ENCODE data around the gene ZNF628.

Gene ZNF628

DNA sequence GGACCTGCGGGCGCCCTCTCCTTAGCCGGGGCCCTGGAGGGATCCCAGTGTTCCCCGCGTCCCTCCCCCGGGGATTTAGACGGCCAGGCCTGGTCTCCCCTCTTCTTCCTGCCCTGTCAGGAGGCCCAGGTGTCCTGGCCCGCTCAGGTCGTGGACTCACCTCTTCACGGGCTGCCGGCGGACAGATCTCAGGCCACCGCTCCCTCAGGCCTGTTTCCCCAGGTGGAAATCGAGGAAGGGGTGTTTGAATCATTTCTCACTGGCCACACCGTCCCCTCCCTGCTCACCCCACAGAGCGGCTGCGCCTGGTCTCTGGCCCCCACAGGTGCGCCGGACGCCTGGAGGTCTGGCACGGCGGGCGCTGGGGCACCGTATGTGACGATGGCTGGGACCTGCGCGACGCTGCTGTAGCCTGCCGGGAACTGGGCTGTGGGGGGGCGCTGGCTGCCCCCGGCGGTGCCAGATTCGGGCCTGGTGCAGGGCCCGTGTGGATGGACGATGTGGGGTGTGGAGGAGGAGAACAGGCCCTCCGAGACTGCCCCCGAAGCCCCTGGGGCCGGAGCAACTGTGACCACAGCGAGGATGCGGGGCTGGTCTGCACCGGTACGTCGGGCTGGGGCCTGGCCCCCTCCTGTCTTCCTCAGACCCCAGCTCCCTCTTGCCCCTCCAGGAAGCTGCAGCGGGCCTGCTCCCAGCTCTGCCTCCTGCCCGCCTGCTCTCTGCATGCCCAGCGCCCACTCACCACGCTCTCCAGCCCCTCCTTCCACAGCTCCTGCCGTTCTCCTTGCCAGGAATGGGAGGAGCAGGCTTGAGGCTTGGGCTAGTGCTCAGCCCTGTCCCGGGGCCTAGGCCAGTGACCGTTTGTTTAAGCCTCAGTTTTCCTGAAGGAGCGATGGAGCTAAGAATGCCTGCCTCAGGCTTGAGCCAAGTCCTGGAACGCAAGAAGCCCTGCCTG is 14.3 kb downstream of the ZNF628 start:
- Histone ChIP-seq H3K4me3 (ENCODE audit: low read depth, low read length) (no peak overlapping the region), H3K27ac (ENCODE audit: extremely low read depth, low read depth, low read length) (no peak overlapping the region), H3K9me3 (ENCODE audit: control insufficient read depth, insufficient read depth, low read depth, low read length) (no peaks in the 10 kb centered on the region), H3K4me1 (ENCODE audit: control insufficient read depth, insufficient read depth, low read length) (peaks cover 16% of the 10 kb centered on the region), H3K36me3 (ENCODE audit: control insufficient read depth in 2 of 2, insufficient read depth in 1 of 2, low read length in 2 of 2) (no peaks in the 10 kb centered on the region)
- POLR2A ChIA-PET = interaction anchor here (0.5 to 0.6 kb wide), 2 partner anchors 29 to 144 kb away, joined by 3 to 4 read pairs; no protein-coding TSS in a partner anchor
- TF ChIP-seq ZNF530 (tag by site-specific recombination; IDR thresholded peaks at IDR 0.05; ENCODE audit: low read depth) = no peak
- peak; percentile 39; the same call in 1 of the 2 replicates for TF ChIP-seq ZNF335 (tag by site-specific recombination; conservative IDR thresholded peaks at IDR 0.05)
- TF ChIP-seq GLIS2 (tag by site-specific recombination; IDR thresholded peaks at IDR 0.05) = peak; percentile 9; the same call in 1 of the 2 replicates
- TF ChIP-seq HOXC10 (CRISPR knock-in tag; IDR thresholded peaks at IDR 0.05) = no peak
- peak; percentile 46; the same call in 1 of the 2 replicates for TF ChIP-seq ZFHX2 (tag by site-specific recombination; conservative IDR thresholded peaks at IDR 0.05)
- TF ChIP-seq ZNF175 (tag by site-specific recombination; IDR thresholded peaks at IDR 0.05) = no peak
- TF ChIP-seq ZNF184 (tag by site-specific recombination; IDR thresholded peaks at IDR 0.05) = no peak
- no peak for TF ChIP-seq HOXD13 (CRISPR knock-in tag; IDR thresholded peaks at IDR 0.05; ENCODE audit: borderline replicate concordance)
- TF ChIP-seq ZNF629 (tag by site-specific recombination; IDR thresholded peaks at IDR 0.05) = no peak
- TF ChIP-seq, protein P1, sequence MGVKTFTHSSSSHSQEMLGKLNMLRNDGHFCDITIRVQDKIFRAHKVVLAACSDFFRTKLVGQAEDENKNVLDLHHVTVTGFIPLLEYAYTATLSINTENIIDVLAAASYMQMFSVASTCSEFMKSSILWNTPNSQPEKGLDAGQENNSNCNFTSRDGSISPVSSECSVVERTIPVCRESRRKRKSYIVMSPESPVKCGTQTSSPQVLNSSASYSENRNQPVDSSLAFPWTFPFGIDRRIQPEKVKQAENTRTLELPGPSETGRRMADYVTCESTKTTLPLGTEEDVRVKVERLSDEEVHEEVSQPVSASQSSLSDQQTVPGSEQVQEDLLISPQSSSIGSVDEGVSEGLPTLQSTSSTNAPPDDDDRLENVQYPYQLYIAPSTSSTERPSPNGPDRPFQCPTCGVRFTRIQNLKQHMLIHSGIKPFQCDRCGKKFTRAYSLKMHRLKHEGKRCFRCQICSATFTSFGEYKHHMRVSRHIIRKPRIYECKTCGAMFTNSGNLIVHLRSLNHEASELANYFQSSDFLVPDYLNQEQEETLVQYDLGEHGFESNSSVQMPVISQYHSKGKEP (tag by site-specific recombination; IDR thresholded peaks at IDR 0.05) = no peak
- no peak for TF ChIP-seq IKZF3 (tag by site-specific recombination; IDR thresholded peaks at IDR 0.05)
- no peak for TF ChIP-seq ZNF112 (tag by site-specific recombination; IDR thresholded peaks at IDR 0.05)
- TF ChIP-seq EGR2 (tag by site-specific recombination; IDR thresholded peaks at IDR 0.05; ENCODE audit: low read depth) = no peak
- CTCF ChIA-PET = interaction anchor here (1.8 to 4.4 kb wide), 3 partner anchors 14 to 116 kb away, joined by 8 to 28 read pairs (median 12); partner anchors contain the start of gene ZNF865

DNA sequence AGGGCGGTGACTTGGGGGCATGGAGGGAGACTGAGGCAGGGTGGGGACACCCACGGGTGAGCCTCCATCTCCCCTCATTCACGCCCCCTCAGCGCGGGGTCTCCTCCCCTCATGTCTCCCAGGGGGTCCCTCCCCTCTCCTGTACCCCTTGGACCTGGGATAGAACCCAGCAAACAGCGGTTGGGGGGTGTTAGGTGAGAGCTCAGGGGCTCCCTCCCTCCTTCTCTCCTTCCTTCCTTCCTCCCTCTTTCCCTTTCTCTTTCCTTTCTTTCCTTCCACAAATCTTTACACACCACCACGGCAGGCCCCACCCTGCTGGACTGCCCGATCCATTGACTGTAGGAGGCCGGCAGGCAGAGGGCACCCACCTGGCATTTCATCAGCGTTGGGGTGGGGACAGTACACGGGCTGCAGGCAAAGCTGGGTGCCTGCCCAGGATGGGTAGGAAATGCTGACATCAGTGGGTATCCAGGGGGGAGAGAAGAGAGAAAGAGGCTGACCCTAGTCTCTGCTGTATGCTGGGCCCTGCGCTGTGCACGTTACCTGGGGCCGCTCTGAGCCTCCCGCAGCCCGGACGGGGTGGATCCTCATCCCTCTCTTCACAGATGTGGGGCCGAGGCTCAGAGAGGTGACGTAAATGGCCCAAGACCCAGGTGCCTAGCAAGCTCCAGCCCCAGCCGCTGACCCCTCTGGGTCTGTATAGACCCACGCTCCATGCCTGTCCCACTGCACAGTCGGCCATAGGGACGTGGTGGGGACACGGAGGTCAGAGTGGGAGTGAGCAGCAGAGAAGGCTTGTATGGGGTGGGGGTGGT is 15.3 kb downstream of the ZNF628 start:
- ChIA-PET POLR2A (interaction anchor here (0.5 to 0.6 kb wide), 3 partner anchors 19 to 143 kb away, joined by 3 to 8 read pairs (median 4); partner anchors contain the start of gene ZNF784), CTCF (interaction anchor here (0.6 to 4.4 kb wide), 5 partner anchors 11 to 129 kb away, joined by 3 to 28 read pairs (median 8); partner anchors contain the start of gene ZNF865)
- Histone ChIP-seq H3K4me1 (ENCODE audit: control insufficient read depth, insufficient read depth, low read length) (peaks cover 8% of the 10 kb centered on the region), H3K9me3 (ENCODE audit: control insufficient read depth, insufficient read depth, low read depth, low read length) (no peaks in the 10 kb centered on the region), H3K27ac (ENCODE audit: extremely low read depth, low read depth, low read length) (no peak overlapping the region), H3K4me3 (ENCODE audit: low read depth, low read length) (no peak overlapping the region), H3K36me3 (ENCODE audit: control insufficient read depth in 2 of 2, insufficient read depth in 1 of 2, low read length in 2 of 2) (no peaks in the 10 kb centered on the region)
- TF ChIP-seq ZNF624 (tag by site-specific recombination; IDR thresholded peaks at IDR 0.05) (no peak), KLF7 (tag by site-specific recombination; IDR thresholded peaks at IDR 0.05; ENCODE audit: borderline replicate concordance) (no peak), ZNF654 (tag by site-specific recombination; IDR thresholded peaks at IDR 0.05; ENCODE audit: low read depth) (no peak), GLIS2 (tag by site-specific recombination; IDR thresholded peaks at IDR 0.05) (peak; percentile 40; the same call in 1 of the 2 replicates), HOXD13 (CRISPR knock-in tag; IDR thresholded peaks at IDR 0.05; ENCODE audit: borderline replicate concordance) (no peak), ZNF561 (tag by site-specific recombination; IDR thresholded peaks at IDR 0.05; ENCODE audit: borderline replicate concordance) (no peak), ZIC2 (tag by site-specific recombination; IDR thresholded peaks at IDR 0.05) (no peak), IKZF3 (tag by site-specific recombination; IDR thresholded peaks at IDR 0.05) (no peak), GLIS1 (tag by site-specific recombination; IDR thresholded peaks at IDR 0.05) (no peak), ZNF366 (tag by site-specific recombination; conservative IDR thresholded peaks at IDR 0.05) (peak; percentile 86), ZNF19 (tag by site-specific recombination; IDR thresholded peaks at IDR 0.05; ENCODE audit: low read depth) (no peak)
- TF ChIP-seq, protein P2, sequence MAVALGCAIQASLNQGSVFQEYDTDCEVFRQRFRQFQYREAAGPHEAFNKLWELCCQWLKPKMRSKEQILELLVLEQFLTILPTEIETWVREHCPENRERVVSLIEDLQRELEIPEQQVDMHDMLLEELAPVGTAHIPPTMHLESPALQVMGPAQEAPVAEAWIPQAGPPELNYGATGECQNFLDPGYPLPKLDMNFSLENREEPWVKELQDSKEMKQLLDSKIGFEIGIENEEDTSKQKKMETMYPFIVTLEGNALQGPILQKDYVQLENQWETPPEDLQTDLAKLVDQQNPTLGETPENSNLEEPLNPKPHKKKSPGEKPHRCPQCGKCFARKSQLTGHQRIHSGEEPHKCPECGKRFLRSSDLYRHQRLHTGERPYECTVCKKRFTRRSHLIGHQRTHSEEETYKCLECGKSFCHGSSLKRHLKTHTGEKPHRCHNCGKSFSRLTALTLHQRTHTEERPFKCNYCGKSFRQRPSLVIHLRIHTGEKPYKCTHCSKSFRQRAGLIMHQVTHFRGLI (tag by site-specific recombination; IDR thresholded peaks at IDR 0.05) = no peak
- TF ChIP-seq, protein P3, sequence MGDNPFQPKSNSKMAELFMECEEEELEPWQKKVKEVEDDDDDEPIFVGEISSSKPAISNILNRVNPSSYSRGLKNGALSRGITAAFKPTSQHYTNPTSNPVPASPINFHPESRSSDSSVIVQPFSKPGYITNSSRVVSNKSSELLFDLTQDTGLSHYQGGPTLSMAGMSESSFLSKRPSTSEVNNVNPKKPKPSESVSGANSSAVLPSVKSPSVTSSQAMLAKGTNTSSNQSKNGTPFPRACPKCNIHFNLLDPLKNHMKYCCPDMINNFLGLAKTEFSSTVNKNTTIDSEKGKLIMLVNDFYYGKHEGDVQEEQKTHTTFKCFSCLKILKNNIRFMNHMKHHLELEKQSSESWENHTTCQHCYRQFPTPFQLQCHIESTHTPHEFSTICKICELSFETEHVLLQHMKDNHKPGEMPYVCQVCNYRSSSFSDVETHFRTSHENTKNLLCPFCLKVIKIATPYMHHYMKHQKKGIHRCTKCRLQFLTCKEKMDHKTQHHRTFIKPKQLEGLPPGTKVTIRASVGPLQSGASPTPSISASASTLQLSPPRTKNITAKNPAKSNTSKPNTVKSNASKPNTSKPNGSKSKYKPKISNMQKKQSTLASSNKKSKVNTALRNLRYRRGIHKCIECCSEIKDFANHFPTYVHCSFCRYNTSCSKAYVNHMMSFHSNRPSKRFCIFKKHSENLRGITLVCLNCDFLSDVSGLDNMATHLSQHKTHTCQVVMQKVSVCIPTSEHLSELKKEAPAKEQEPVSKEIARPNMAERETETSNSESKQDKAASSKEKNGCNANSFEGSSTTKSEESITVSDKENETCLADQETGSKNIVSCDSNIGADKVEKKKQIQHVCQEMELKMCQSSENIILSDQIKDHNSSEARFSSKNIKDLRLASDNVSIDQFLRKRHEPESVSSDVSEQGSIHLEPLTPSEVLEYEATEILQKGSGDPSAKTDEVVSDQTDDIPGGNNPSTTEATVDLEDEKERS (tag by site-specific recombination; IDR thresholded peaks at IDR 0.05) = no peak
- TF ChIP-seq, protein P4, sequence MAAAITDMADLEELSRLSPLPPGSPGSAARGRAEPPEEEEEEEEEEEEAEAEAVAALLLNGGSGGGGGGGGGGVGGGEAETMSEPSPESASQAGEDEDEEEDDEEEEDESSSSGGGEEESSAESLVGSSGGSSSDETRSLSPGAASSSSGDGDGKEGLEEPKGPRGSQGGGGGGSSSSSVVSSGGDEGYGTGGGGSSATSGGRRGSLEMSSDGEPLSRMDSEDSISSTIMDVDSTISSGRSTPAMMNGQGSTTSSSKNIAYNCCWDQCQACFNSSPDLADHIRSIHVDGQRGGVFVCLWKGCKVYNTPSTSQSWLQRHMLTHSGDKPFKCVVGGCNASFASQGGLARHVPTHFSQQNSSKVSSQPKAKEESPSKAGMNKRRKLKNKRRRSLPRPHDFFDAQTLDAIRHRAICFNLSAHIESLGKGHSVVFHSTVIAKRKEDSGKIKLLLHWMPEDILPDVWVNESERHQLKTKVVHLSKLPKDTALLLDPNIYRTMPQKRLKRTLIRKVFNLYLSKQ (tag by site-specific recombination; IDR thresholded peaks at IDR 0.05; ENCODE audit: borderline replicate concordance) = no peak

All from HEK293 (cell line).